HEK293 (cell line): ENCODE measurements around the gene TLR10.

ENCODE experiments used
- CTCF ChIA-PET: fragments of 350-600 bp; formaldehyde crosslinking; extraction: SDS; loops from one replicate; lab custom pipeline; 2021; ENCODE audit warnings: antibody characterized with exemption; lab: Yijun Ruan, JAX
- POLR2A ChIA-PET: fragments of 300-600 bp; formaldehyde crosslinking; extraction: SDS; loops from one replicate; lab custom pipeline; 2020; ENCODE audit warnings: antibody characterized with exemption, inconsistent platforms; lab: Yijun Ruan, JAX
- H3K27ac ChIP-seq: fragments of 200-500 bp; sonication (Bioruptor generic); 2 replicates; pipeline ENCODE4 v1.5.1; 2014; ENCODE audit warnings: low read depth, low read length, control low read depth, inconsistent platforms; ENCODE audit errors: extremely low read depth
- H3K36me3 ChIP-seq, 2 experiments: fragments of 200-500 bp in 1 of 2; sonication (Bioruptor generic) in 1 of 2; 1 replicate in 1 of 2; 2 replicates in 1 of 2; pipeline ENCODE4 v1.5.1; 2014 to 2017; ENCODE audit warnings: inconsistent platforms in 2 of 2, low read length in 2 of 2; ENCODE audit not compliant: control insufficient read depth in 2 of 2, insufficient read depth in 1 of 2
- H3K4me1 ChIP-seq: fragments of 200-500 bp; sonication (Bioruptor generic); 2 replicates; pipeline ENCODE4 v1.5.1; 2014; ENCODE audit warnings: mild to moderate bottlenecking, low read length, inconsistent platforms; ENCODE audit not compliant: control insufficient read depth, insufficient read depth
- H3K4me3 ChIP-seq: 2 replicates; pipeline ENCODE4 v1.5.1; 2011; ENCODE audit warnings: low read depth, mild to moderate bottlenecking, control low read depth, low read length, moderate library complexity
- H3K9me3 ChIP-seq: fragments of 200-500 bp; sonication (Bioruptor generic); 2 replicates; pipeline ENCODE4 v1.5.1; 2014; ENCODE audit warnings: low read depth, low read length, inconsistent platforms; ENCODE audit not compliant: control insufficient read depth, insufficient read depth
- BCL11A ChIP-seq: fragments of 450-650 bp; formaldehyde crosslinking; IDR thresholded peaks from 2 replicates; pipeline ENCODE4 v1.5.1; 2016; ENCODE audit warnings: low read depth, missing biosample characterization, missing genetic modification characterization
- PRDM10 ChIP-seq: fragments of 450-650 bp; formaldehyde crosslinking; IDR thresholded peaks from 2 replicates; pipeline ENCODE4 v1.5.1; 2016; ENCODE audit warnings: missing biosample characterization, missing genetic modification characterization
- ZFP41 ChIP-seq: fragments of 450-650 bp; formaldehyde crosslinking; IDR thresholded peaks from 2 replicates; pipeline ENCODE4 v1.5.1; 2016; ENCODE audit warnings: missing biosample characterization, missing genetic modification characterization, borderline replicate concordance
- ZNF10 ChIP-seq: fragments of 450-650 bp; formaldehyde crosslinking; IDR thresholded peaks from 2 replicates; pipeline ENCODE4 v1.5.1; 2017; ENCODE audit warnings: missing biosample characterization, missing genetic modification characterization
- ZNF121 ChIP-seq: fragments of 450-650 bp; formaldehyde crosslinking; IDR thresholded peaks from 2 replicates; pipeline ENCODE4 v1.5.1; 2016; ENCODE audit warnings: missing biosample characterization, missing genetic modification characterization
- ZNF133 ChIP-seq: fragments of 450-650 bp; formaldehyde crosslinking; IDR thresholded peaks from 2 replicates; pipeline ENCODE4 v1.5.1; 2016; ENCODE audit warnings: missing biosample characterization, missing genetic modification characterization
- ZNF324 ChIP-seq: fragments of 450-650 bp; formaldehyde crosslinking; IDR thresholded peaks from 2 replicates; pipeline ENCODE4 v1.5.1; 2016; ENCODE audit warnings: missing biosample characterization, missing genetic modification characterization
- ZNF398 ChIP-seq: fragments of 450-650 bp; formaldehyde crosslinking; IDR thresholded peaks from 2 replicates; pipeline ENCODE4 v1.5.1; 2017; ENCODE audit warnings: missing biosample characterization, missing genetic modification characterization
- ZNF521 ChIP-seq: fragments of 450-650 bp; formaldehyde crosslinking; IDR thresholded peaks from 2 replicates; pipeline ENCODE4 v1.5.1; 2017; ENCODE audit warnings: missing biosample characterization, mild to moderate bottlenecking, missing genetic modification characterization
- ZNF596 ChIP-seq: fragments of 450-650 bp; IDR thresholded peaks from 2 replicates; pipeline ENCODE4 v1.5.0; 2018; ENCODE audit warnings: missing biosample characterization, mild to moderate bottlenecking, missing genetic modification characterization, moderate library complexity
- ZNF692 ChIP-seq: fragments of 450-650 bp; formaldehyde crosslinking; IDR thresholded peaks from 2 replicates; pipeline ENCODE4 v1.5.1; 2016; ENCODE audit warnings: missing biosample characterization, missing genetic modification characterization
- ZNF704 ChIP-seq: fragments of 450-650 bp; formaldehyde crosslinking; IDR thresholded peaks from 2 replicates; pipeline ENCODE4 v1.5.1; 2016; ENCODE audit warnings: missing biosample characterization, missing genetic modification characterization
- ZNF785 ChIP-seq: fragments of 450-650 bp; formaldehyde crosslinking; IDR thresholded peaks from 2 replicates; pipeline ENCODE4 v1.5.1; 2016; ENCODE audit warnings: missing biosample characterization, missing genetic modification characterization
- ZNF792 ChIP-seq: fragments of 450-650 bp; formaldehyde crosslinking; IDR thresholded peaks from 2 replicates; pipeline ENCODE4 v1.5.1; 2016; ENCODE audit warnings: missing biosample characterization, missing genetic modification characterization
- ZSCAN16 ChIP-seq: fragments of 450-650 bp; formaldehyde crosslinking; IDR thresholded peaks from 2 replicates; pipeline ENCODE4 v1.5.1; 2016; ENCODE audit warnings: missing biosample characterization, missing genetic modification characterization
- ZSCAN18 ChIP-seq: fragments of 450-650 bp; formaldehyde crosslinking; IDR thresholded peaks from 2 replicates; pipeline ENCODE4 v1.5.1; 2016; ENCODE audit warnings: missing biosample characterization, missing genetic modification characterization

The TLR10 gene

GRCh38 chr4:38764277-38764676 lies 18.5 kb downstream of the TLR10 start:
- H3K4me3 ChIP-seq = no peak overlapping the region
- H3K27ac ChIP-seq = no peak overlapping the region
- CTCF ChIA-PET = interaction anchor here (0.9 to 1.8 kb wide), 4 partner anchors 18 to 371 kb away, joined by 3 to 13 read pairs (median 4); partner anchors contain the start of genes TLR1 and TLR10
- no peaks in the 10 kb centered on the region for H3K36me3 ChIP-seq
- TF ChIP-seq ZNF785 (tag by site-specific recombination) (no peak), ZNF521 (tag by site-specific recombination) (no peak), ZSCAN18 (tag by site-specific recombination) (no peak), PRDM10 (tag by site-specific recombination) (no peak), ZSCAN16 (tag by site-specific recombination) (no peak)
- POLR2A ChIA-PET = no interaction called here
- no peaks in the 10 kb centered on the region for H3K9me3 ChIP-seq
- no peaks in the 10 kb centered on the region for H3K4me1 ChIP-seq

- Histone ChIP-seq H3K4me1 (no peaks in the 10 kb centered on the region), H3K27ac (no peak overlapping the region), H3K9me3 (no peaks in the 10 kb centered on the region), H3K36me3 (no peaks in the 10 kb centered on the region), H3K4me3 (no peak overlapping the region)
- ChIA-PET POLR2A (no interaction called here), CTCF (interaction anchor here (0.6 to 1.0 kb wide), 2 partner anchors 20 to 98 kb away, joined by 5 read pairs; no protein-coding TSS in a partner anchor)
- TF ChIP-seq ZNF121 (tag by site-specific recombination) (no peak), ZNF10 (tag by site-specific recombination) (no peak), ZNF133 (tag by site-specific recombination) (no peak), ZNF792 (no peak)
Observed at GRCh38 chr4:38762560-38762959, 20.2 kb downstream of the TLR10 start.

GRCh38 chr4:38759790-38760122 lies 23.0 kb downstream of the TLR10 start:
- Histone ChIP-seq H3K4me3 (no peak overlapping the region), H3K9me3 (no peaks in the 10 kb centered on the region), H3K4me1 (no peaks in the 10 kb centered on the region), H3K36me3 (no peaks in the 10 kb centered on the region)
- CTCF ChIA-PET = interaction anchor here (0.6 to 6.7 kb wide), 33 partner anchors 9 to 663 kb away, joined by 3 to 44 read pairs (median 4); partner anchors contain the start of genes FAM114A1, TLR1, TLR10 and TLR6
- TF ChIP-seq BCL11A (tag by site-specific recombination) (no peak), ZNF704 (tag by site-specific recombination) (no peak), ZFP41 (no peak), ZNF324 (tag by site-specific recombination) (no peak), ZNF596 (no peak), ZNF398 (tag by site-specific recombination) (no peak), ZNF692 (tag by site-specific recombination) (no peak), ZNF785 (tag by site-specific recombination) (no peak)
- TF ChIP-seq, all 188 proteins: peak for 0
- POLR2A ChIA-PET = no interaction called here
- H3K27ac ChIP-seq = no peak overlapping the region
